ENCODE results near the gene TTC23L. TPM values are rescaled to one million over a fixed set of nuclear protein-coding genes. Genes with fewer than 3 reads are reported as not detected.
"Not testable (repeated sequence)": the region's sequence is repeated elsewhere in the genome, so short reads cannot be mapped to it uniquely, and the experiment has no call there.

Gene TTC23L
- total RNA-seq, 2 donors from 2014 or later = 0.12 TPM; not detected in 1

GRCh38 chr5:34900652-34901051 is 61.7 kb downstream of the TTC23L start:
- intact Hi-C loops (cut with DNase I, micrococcal nuclease) = no loop called here
- DNase-seq = no peak
- ATAC-seq = no peak

- DNase-seq = no peak
- intact Hi-C loops (cut with DNase I, micrococcal nuclease) = no loop called here
- no peak for ATAC-seq
These were observed 64.3 kb downstream of the TTC23L start for GRCh38 chr5:34903260-34903659.

DNA sequence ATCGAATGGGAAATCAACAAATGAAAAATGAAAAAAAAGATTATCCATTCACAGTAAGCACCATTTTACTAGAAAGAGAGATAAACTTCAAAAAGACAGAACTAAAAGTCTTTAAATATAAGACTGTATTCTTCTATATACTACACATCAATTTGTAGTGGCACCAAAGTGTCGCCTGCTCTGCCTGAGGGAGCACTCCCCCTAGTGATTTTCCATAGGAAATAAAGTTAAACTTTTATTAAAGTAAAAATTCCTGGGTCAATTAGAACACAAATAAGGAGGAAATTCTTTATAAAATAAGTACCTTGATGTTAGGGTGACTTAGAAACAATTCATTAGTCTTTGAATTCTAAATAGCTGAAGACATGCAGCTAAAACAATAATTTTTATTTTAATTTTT is 66.6 kb downstream of the TTC23L start:
- no peak for DNase-seq
- intact Hi-C loops (cut with DNase I, micrococcal nuclease) = no loop called here
- no peak for ATAC-seq

- DNase-seq = no peak
- intact Hi-C loops (cut with DNase I, micrococcal nuclease) = no loop called here
- no peak for ATAC-seq
These were observed 74.1 kb downstream of the TTC23L start for GRCh38 chr5:34913072-34913471.

GRCh38 chr5:34914671-34915138 is 75.7 kb downstream of the TTC23L start:
- intact Hi-C loops (cut with DNase I, micrococcal nuclease) = no loop called here
- ATAC-seq (peak; percentile 20), DNase-seq (peak; percentile 33 to 53)

- intact Hi-C loops (cut with DNase I, micrococcal nuclease) = no loop called here
- ATAC-seq = peak; percentile 99
- peak; percentile 97 for DNase-seq
These were observed 76.3 kb downstream of the TTC23L start, which contains the start of the genes BRIX1 and RAD1 for GRCh38 chr5:34915139-34915855. Gene BRIX1 (plus strand): TSS chr5:34915711. CDS start chr5:34915739, 28 bp downstream. Gene RAD1 (minus strand): TSS chr5:34915504. CDS start chr5:34914892, 612 bp downstream.

GRCh38 chr5:34915856-34916192 is 76.9 kb downstream of the TTC23L start:
- ATAC-seq = peak; percentile 14

DNA sequence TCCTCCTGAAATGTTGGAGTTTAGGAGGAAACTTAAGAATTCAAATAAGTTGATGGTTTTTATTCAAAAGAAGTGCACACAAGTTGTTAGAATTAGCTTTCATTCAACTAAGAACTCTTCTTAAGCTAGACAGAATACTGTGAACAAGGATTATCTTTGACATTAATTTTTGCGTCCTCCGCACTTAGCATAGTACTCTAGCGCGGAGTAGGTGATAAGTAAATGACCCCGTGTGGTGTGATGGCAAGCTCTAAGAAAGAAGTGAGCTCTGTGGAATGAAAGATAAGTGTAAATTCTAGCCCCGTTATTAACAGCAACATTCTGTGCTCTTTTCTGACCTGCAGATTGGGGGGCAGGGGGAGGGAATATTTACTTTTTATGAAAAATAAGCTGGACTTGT is 77.6 kb downstream of the TTC23L start:
- DNase-seq (no peak), ATAC-seq (no peak)
- intact Hi-C loops (cut with DNase I, micrococcal nuclease) = no loop called here

More at GRCh38 chr5:34915856-34916192, 76.9 kb downstream of the TTC23L start:
- DNase-seq = no peak
- intact Hi-C loops (cut with DNase I, micrococcal nuclease) = no loop called here

DNA sequence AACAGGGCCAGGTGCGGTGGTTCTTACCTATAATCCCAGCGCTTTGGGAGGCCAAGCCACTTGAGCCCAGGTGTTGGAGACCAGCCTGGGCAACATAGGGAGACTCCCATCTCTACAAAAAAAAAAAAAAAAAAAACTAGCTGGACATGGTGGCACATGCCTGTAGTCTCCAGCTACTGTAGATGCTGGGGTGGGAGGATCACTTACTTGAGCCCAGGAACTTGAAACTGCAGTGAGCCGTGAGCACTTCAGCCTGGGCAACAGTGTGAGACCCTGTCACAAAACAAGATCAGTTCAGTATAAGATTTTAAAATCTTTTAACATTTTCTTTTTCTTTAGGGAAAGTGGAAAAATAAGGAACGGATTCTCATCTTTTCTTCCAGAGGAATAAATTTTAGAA is 79.1 kb downstream of the TTC23L start:
- intact Hi-C loops (cut with DNase I, micrococcal nuclease) = no loop called here

DNA sequence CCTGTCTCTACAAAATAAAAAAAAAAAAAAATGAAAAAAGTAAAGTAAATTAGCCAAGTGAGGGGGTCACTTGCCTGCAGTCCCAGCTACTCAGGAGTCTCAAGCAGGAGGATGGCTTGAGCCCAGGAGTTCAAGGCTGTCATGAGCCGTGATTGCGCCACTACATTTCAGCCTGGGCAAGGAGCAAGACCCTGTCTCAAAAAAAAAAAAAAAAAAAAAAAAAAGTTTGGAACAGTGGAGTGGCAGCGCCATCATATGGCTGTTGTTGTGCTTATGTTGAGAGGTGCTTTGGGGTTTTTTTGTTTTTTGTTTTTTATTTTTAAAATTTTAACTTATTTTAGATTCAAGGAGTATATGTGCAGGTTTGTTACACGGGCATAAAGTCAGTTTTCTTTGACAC is 80.1 kb downstream of the TTC23L start:
- intact Hi-C loops (cut with DNase I, micrococcal nuclease) = no loop called here
- ATAC-seq = no peak
- DNase-seq = no peak

More for the DNA sequence above, 79.1 kb downstream of the TTC23L start:
- no peak for DNase-seq
- no peak for ATAC-seq

DNA sequence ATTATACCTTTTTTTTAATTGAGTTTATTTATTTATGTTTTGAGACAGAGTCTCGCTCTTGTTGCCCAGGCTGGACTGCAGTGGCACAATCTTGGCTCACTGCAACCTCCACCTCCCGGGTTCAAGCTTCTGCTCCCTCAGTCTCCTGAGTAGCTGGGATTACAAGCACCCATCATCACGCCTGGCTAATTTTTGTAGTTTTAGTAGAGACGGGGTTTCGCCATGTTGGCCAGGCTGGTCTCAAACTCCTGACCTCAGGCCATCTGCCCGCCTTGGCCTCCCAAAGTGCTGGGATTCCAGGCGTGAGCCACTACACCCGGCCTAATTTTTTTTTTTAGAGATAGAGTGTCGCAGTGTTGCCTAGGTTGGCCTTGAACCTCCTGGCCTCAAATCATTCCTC is 84.3 kb downstream of the TTC23L start:
- intact Hi-C loops (cut with DNase I, micrococcal nuclease); DNase-seq; ATAC-seq: not testable (repeated sequence)

DNA sequence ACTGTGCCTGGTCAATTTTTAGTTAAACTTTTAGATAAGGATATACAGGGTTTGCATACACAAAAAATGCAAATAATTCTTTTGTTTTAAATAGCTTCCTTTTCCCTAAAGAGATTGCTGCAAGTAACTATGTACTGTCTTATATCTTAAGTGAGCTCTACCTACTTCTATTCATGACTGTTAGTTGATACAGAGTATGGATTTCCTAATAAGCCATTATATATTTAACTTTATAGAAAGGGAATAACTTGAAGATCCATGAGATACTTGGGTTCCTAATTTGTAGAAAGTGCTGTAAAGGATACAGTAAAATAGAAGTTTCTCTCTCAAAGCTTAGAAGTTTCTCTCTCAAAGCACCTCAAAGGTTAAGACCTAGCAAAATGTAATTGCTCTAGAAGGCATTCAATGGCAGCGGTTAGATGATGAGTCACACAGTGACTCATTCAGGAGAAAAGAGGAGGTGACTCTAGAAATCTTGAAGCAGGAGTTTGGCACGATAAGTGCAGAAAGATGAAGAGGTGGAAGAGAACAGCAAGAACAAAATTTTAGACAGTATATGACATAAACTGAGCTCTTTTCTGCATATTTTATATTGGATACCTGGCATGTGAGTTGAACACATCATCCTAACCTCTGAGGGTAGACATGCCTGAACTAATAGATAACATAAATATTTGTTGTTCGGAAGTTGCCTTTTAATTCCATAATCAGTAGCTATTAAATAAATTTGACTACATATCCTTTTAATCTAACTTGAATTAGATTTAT is 84.9 kb downstream of the TTC23L start:
- ATAC-seq = peak; percentile 85
- DNase-seq = no peak
- intact Hi-C loops (cut with DNase I, micrococcal nuclease) = no loop called here

GRCh38 chr5:34924462-34924765 is 85.5 kb downstream of the TTC23L start:
- DNase-seq (no peak), ATAC-seq (no peak)
- intact Hi-C loops (cut with DNase I, micrococcal nuclease) = no loop called here

- no peak for ATAC-seq
- DNase-seq = no peak
- intact Hi-C loops (cut with DNase I, micrococcal nuclease) = no loop called here
These were observed 87.4 kb downstream of the TTC23L start for GRCh38 chr5:34926318-34926888.

DNA sequence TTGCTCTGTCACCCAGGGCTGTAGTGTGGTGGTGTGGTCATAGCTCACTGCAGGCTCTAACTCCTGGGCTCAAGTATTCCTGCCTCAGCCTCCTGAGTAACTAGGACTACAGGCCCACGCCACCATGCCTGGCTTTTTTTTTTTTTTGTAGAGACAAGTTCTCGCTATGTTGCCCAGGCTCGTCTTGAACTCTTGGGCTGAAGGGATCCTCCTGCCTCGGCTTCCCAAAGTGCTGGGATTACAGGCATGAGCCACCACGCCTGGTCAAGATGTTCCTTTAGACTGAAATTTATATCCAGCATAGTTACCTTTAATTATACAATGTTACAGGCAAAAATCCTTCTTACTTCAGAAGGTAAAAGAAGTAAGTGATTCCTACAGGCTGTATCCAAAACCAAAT is 88.8 kb downstream of the TTC23L start:
- ATAC-seq (no peak), DNase-seq (no peak)
- intact Hi-C loops (cut with DNase I, micrococcal nuclease) = no loop called here

DNA sequence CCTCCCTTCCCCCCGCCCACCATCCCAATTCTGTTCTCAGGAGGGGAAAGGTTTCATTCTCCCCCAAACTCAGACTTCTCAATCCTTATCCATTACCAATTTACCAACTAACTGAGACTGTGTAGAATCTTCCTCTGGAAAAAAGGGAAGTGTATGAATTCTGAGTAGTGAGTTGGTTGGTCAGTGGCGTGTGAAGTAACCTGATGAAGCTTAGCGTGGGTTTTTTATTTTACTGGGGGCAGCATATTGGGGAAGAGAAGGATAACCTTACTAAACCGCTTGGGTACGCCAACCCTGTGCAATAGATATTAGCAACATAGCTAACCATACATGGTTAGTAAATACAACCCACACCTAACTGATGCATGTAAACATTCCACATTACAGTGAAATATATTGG is 89.3 kb downstream of the TTC23L start:
- DNase-seq = no peak
- intact Hi-C loops (cut with DNase I, micrococcal nuclease) = no loop called here
- ATAC-seq = no peak

GRCh38 chr5:34929134-34929719 is 90.3 kb downstream of the TTC23L start, which contains the start of gene DNAJC21:
Gene DNAJC21 (plus strand): TSS chr5:34929559. CDS start chr5:34929820, 261 bp downstream.
- ATAC-seq = peak; percentile 91
- intact Hi-C loops (cut with DNase I, micrococcal nuclease) = no loop called here
- DNase-seq = peak; percentile 98

- intact Hi-C loops (cut with DNase I, micrococcal nuclease) = no loop called here
- ATAC-seq = peak; percentile 75
- peak; percentile 91 to 92 for DNase-seq
These were observed 90.9 kb downstream of the TTC23L start for GRCh38 chr5:34929720-34930461.

- DNase-seq = no peak
- no peak for ATAC-seq
- intact Hi-C loops (cut with DNase I, micrococcal nuclease) = no loop called here
These were observed 91.5 kb downstream of the TTC23L start for GRCh38 chr5:34930462-34930844.

All from left colon (tissue), 2 donors.